Embryonic facial prominence (tissue), 1 donor: ENCODE measurements around the gene CFAP90.
A peak's percentile ranks its signal among the peaks of the same experiment; 100 is the strongest.

Source experiments
- DNase-seq: peaks from one replicate; pipeline ENCODE4 v3.0.0-alpha.2; 2016; ENCODE audit errors: extremely low spot score

CFAP90 gene

DNA sequence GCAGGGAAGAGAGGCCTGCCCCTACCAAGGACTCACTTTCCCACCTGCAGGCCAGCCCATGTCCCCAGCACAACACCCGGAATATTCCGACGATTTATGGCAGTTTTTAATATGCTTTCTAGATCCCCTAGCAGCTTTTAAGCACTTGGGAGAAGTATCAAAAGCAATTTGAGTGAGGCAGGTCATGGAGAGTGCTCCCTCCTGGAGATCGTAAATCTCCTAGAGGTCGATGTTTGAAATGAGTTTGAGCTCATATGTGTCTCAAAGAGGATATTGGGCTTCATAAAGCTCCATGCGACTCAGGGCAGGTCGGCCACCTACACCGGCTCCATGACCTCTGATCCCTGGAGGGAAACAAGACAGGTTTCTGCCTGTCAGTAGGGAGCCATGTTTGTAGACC, 27.3 kb downstream of the CFAP90 start:
- no peak for DNase-seq

DNA sequence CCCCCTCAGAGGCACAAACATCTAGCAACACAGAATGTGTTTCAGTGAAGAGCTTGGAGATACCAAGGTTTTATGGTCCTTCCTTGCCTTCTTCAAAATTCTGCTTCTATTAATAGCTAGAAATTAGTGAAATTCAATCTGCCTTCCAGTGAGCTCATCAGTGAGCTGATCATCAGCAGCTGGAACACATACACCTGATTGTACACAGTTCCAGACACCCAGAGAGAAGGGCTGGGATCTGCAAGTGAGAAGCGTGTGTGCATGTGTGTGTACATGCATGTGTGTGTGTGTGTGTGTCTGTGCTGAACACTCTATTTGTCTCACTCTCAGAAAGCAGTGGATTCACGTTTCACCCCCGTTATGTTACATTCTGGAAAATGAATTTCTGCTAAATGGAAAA, 28.5 kb downstream of the CFAP90 start:
- DNase-seq, result no peak

DNA sequence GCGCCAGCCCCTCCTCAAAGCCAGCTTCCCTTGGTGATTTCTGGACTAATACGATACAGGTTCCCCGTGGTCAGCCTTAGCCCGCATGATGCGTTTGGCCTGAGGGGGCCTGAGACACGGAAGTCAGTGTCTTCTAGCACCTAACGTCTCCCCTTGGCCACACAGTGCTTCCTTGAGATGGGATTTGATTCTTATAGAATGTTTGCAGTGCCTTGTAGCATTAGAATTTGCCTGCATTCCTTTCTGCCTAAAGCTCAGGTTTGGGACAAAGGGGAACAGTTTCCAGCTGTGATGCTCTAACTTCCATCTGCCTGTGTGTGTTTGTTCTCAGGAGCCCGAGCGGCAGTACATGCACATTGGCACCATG, 34.4 kb downstream of the CFAP90 start:
- no peak for DNase-seq

DNA sequence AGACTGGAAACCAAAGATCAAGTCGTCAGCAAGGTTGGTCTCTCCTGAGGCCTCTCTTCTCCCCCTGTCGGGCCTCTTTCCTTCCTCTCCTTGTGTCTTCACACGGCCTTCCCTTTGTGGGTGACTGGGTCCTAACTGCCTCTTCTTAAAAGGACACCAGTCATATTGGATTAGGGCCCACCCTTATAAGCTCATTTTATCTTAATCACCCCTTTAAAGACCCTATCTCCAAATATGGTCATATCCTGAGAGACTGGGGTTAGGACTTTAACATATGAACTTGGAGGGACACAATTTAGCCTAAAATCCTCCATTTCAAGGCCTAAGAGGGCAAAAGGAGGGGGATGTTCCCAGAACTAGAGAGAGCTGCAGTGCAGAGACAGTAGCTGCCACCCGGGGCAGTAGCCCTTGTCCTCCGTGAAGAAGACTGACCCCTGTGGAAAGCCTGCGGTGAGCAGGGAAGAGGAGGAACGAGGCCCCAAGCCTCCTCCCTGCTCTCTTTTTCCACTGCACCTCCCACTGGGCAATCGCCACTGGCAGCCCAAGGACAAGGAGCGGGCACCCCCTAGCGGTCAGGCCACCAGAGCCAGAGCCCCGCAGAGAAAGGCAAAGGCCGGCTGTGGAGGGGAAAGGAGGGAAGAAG, 34.9 kb downstream of the CFAP90 start:
- peak; percentile 36 for DNase-seq

DNA sequence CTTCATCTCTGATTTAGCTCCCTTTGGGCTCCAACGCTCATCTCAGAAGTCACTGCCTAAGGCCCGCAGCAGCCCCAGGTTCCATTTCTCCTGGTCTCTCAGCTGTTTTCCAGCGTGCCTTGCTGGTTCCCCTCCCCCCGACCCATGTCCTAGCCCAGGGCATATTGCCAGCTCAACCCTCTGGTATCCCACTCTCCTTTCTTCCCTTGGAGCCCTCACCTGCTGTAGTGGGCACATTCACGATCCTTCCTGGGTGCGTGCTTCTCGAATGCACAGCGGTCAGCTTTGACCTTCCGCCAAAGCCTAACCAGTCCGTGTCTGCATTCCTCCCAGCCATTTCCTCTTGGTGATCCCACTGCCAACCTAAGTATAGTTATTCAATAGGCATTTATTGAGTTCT, 36.1 kb downstream of the CFAP90 start:
- DNase-seq, result no peak

DNA sequence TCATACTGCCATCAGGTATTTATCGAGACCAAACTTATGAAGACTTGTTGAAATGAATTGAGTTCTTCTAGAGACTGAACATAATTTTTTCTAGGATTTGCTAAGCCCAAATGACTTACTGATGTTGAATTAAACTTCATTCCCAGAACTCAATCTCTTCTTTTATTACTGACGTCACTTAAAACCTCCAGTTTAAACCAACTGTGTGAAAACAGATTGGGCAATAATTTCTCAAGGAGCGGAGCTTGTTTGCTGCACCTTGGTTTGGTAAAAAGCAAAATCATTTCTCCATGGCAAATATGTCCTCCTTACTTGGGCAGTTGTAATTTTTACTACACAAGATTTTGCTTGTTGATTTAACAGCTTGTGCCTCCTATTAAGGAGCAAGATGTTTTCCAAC, 37.4 kb downstream of the CFAP90 start:
- no peak for DNase-seq

DNA sequence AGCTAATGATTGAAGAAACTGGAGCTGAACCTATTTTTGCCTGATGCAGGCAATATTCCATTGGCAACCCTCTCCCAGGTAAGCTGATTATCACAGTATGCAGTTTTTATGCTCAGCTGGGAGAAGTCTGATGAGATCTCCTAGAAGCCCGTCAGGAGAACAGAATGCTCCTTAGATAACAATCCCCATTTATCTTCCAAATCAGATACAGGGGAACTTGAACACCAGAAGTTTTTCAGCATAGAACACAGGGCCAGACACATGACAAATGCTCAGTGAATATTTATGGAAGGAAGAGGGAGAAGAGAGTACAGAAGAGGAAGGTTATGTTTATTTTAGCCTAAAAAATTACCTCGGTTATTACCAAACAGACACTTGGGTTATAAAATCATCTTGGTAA, 37.9 kb downstream of the CFAP90 start:
- DNase-seq, result no peak

DNA sequence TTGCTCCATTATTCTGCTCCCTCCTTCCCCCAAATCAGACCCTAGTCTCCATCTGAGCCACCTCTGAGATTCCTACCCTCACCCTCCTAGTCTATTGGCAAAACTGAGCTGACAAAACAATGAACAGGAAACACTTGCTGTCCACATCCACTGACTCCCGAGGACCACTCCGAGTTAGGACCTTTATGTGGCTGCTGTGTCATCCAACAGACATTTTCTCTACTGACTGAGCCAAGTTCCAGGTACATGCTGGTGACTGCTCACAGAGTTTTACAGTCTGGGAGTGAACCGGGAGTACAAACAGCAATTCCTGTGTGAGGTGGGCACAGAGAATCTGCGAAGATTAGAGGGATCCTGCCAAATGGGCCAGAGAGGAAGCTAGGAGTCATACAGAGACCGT, 39.2 kb downstream of the CFAP90 start:
- no peak for DNase-seq

DNA sequence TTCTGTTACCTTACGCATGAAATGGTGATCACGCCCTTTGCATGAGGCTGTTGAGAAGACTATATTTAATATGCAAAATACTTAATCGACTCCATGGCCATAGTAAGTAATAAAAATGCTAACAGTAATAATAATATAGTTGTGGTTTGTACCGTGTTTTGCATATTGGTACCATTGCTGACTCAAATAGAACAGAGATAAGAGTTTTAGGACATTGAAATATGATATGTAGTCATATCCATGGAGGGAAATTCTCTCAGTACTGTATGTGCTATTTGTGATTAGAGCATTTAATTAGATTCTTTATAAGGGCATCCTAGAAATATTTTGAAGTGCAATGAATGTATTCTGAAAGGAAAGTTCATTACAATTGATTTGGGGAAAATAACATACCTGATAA, 41.9 kb downstream of the CFAP90 start:
- DNase-seq, result no peak

DNA sequence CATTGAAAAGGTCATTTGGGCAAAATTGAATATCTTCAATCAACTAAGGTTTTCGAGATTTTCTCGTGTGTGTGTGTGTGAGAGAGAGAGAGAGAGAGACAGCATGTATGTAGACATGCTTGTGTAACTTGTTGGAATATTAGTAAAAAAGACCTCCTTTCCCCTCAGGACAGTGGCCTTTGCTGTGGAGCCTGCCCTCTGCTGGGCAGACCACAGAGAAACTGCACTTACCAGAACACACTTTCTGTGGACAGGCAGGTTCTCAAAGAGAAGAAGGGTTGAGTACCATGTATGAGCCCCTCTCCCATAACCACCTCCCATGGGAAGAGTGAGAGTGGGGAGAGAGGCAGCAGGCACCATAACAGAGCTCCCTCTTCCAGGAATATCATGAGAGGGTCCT, 45.6 kb downstream of the CFAP90 start:
- no peak for DNase-seq

DNA sequence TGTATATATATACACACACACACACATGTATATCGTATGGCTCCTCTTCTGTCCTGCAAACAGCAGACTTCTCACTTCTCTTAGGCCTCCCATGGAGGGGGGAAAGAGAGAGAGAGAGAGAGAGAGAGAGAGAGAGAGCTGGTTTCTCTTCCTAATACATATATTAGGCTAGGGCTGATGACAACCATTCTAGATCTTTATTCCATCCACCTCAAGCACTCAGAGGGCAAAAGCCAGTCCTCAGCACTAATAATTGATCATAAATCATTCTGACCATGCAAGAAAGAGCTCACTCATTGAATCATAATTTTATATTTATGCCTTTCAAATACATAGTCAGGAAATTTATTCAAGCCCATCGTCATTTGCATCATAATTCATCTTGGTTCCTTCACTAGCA, 47.0 kb downstream of the CFAP90 start:
- no peak for DNase-seq

DNA sequence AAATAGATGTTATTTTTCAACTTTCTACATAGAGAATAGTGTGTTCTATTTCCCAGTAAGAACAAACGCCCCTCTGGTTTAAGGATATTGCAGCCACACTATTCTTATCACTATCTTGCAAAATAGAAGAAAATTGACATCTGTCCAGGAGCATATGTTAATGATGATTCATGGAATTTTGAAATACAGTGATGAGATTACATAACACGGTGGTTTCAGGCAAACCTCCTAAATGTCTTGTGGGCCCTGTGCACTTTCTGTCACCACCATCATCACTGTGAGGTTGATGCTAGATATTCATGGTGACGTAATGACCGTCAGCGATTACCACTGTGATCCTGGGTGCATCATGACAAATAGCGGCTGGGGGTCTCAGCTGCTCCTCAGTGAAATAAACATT, 48.1 kb downstream of the CFAP90 start:
- no peak for DNase-seq

DNA sequence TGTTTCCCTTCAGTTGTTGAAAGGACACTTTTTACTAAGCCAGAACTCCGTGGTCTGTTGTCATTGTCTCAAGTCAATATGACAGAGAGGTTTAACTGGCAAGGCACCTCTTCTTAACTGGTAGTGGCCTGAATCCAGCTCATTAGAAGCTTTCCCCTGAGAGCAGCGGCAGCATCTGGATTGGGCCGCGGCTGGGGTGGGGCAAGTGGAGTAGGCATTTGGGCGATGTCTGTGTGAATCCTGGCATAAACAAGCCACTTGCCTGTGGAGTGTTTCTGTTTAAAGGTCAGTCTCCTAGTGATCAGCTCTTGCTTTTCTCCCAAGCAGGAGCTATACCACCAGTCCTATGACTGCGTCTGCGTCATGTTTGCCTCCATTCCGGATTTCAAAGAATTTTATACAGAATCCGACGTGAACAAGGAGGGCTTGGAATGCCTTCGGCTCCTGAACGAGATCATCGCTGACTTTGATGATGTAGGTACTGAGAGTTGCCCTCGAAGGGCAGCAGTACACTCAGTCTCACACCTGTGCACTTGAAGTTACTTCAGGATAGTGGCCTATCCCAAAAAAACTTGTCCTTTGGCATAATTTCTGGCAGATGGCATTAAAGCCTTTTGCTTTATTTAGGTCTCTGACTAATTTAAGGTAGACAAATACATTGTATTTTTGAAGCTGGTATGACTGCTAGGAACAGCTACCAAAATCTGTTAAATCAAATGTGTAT, 48.9 kb downstream of the CFAP90 start:
- no peak for DNase-seq

DNA sequence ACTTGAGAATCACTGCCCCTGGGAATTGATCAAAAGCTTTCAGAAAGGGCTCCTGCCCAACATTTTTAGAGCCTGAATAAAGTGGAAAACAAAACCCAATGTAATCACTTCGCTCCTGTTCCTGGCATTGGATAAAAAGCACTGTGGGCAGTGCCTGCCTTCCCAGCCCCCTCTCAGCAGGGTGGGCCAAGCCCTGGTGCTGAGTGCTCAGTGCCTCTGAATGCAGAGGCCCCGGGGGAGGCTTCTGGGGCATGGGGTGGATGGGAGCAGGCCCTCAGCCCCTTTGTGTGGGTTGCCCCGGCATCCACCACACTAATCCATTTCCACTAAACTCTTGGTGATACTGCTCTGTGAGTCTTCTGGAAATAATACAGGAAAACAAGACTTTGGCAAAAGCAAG, 55.6 kb downstream of the CFAP90 start:
- DNase-seq, result no peak

DNA sequence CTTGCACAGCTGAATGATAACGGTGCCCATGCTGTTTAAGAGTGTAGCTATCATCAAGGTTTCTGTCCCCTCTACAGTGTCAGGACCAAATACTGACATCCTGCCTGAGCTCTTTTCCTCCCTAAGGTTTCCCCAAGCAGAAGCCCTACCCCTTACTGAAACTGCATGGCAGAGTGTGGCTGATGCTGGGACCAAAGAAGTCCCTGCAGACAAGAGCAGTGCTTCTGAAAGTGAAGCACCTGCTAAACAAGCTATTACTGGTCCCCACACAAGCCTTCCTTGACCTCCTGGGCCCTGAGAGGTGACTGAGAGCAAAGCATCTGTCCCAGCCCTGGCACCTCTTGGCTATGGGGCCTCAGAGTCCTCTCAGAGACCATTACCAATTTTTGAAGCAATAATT, 56.1 kb downstream of the CFAP90 start:
- DNase-seq, result no peak

DNA sequence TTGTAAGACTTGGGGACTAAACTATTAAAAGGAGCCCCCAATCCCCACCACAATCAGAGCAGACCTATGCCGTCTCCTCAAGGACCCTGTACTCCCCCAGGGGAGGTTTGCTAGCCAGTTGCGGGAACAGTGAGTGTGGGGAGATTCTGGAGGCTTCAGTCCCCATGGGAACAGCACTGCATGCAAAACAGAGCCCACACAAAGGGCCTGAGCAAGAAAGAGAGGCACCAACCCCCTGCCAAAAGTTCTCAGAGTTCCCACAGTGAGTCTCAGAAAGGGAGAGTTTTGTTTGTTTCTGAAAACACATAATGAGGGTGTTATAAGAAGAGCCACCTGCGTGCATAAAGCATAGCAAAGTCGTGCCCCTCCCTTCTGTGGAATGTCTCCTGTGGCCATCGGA, 56.6 kb downstream of the CFAP90 start:
- DNase-seq, result no peak

DNA sequence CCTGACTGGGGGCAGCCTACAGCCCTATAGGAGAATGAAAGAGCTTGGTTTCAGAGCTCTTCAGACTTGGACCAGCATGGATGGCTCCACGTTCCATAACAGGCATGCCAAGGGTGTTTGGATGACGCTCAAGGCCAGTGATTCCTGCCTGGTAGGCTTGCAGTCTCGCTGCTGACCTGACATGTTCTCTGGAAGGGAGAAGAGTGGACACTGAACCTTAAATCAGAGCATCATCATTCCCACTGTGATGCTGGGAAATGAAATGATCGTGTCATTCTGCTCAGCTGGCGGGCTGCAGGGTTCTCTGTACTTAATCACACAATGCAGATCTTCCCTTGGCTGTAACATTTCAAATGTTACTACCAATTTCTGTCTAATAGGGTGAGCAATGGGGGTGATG, 57.0 kb downstream of the CFAP90 start:
- DNase-seq, result no peak

DNA sequence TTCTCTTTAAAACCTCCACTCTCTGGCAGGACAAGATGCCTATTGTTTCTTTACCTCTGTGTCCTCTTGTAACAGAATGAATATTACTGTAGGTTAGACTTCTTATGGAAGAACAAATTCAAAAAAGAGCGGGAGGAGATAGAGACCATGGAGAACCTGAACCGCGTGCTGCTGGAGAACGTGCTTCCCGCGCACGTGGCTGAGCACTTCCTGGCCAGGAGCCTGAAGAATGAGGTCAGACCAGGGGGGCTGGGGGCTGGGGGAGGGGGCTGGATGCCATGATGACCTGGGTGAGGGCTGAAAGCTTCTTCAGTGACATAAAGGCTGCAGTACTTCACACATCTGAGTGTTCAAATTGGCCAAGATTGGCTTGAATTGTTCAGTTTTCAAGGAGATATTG, 61.4 kb downstream of the CFAP90 start:
- DNase-seq, result no peak

DNA sequence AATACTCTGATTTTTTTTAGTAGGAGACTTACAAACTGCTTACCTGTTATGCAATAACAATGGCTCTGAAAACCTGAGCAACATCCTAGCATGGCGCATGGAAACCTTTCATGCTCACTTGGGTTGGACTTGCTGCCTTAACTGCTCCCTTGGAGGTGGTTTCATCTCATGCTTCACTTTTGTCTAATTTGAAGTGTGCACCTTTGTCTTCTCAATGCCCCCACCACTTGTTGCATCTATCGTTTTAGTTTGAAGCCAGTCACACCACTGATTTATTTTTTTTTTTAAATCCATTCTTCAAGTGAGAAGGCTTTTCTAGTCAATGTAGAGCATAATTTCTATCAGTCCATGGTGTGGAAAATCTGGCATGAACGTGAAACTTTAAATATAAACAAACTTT, 63.2 kb downstream of the CFAP90 start:
- no peak for DNase-seq

DNA sequence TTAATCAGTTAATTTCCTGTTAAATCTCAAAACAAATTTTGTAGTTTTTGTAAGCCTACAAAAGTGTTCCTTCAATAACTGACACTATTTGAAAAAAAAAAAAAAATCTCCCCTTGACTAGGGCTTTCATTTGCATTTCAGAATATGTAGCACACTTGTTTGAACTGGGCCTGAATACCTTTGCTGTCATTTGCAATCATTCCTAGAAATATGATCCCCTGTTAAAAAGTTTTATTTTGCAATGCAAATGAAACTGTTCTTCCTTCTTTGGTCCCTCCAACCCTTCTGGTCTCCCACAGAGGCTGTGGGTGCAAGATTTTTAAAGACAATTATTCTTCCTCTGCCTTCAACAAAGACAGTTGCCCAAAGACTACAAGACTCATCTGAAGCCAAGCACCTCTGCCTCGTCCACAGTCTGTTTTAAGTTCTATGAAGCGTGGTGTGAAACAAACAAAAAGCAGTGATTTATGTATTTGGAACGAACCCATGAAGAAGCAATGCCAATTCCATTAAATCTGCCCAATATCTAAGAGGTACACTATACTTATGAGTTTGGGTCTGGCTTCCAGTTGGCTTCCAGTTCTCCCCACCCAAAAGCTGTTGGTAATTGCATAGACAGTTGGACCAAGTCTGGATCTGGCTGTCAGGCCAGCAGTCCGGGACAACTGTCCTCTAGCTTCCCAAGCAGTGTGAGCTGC, 66.1 kb downstream of the CFAP90 start:
- no peak for DNase-seq

DNA sequence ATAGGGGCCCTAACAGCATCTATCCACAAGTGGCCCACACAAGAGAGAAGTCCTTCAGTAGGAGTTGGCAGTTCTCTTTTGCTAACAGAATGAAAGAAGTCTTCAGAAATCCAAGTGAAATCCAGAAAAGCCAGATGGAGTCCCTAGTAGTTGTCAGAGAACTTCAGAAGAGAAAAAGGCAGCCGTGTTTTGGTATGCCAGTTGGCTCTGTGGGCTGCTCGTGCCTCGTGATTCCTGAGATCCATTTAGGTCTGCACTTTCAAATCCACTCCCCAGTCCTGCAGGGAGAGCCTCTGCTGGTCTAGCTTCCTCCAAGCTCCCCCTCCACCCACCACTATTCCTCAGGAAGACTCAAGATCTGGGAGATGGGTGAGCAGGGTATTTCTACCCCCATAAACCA, 69.0 kb downstream of the CFAP90 start:
- no peak for DNase-seq
